IMR-90 (cell line): ENCODE measurements around the gene APP. TPM values are rescaled to one million over a fixed set of nuclear protein-coding genes. Genes with fewer than 3 reads are reported as not detected.
A peak's percentile ranks its signal among the peaks of the same experiment; 100 is the strongest.

ENCODE experiments used
- ATAC-seq: fragments of 200-7000 bp; cut with Tn5 transposase; 2 replicates; pipeline ENCODE4 v1.9.1; 2020; ENCODE audit warnings: low read depth, mild to moderate bottlenecking, moderate library complexity
- BruUV-seq: library from RNA; stranded (reverse); fragments of 400-500 nt; replicated peaks from 2 replicates; lab custom pipeline; 2021; lab: Mats Ljungman, UMichigan
- CTCF ChIA-PET: fragments of 300-600 bp; formaldehyde crosslinking; extraction: SDS; loops from one replicate; lab custom pipeline; 2021; ENCODE audit warnings: antibody characterized with exemption; lab: Yijun Ruan, JAX
- POLR2A ChIA-PET: fragments of 300-600 bp; sonication (Branson Sonifier 250); formaldehyde crosslinking; loops from one replicate; lab custom pipeline; 2022; ENCODE audit warnings: antibody characterized with exemption; ENCODE audit not compliant: unreplicated experiment; lab: Charles Lee
- DNase-seq: peaks from one replicate; pipeline ENCODE4 v3.0.0; 2013
- H2AFZ ChIP-seq: replicated peaks from 2 replicates; pipeline ENCODE3; 2013; ENCODE audit warnings: low read length, mild to moderate bottlenecking; ENCODE audit not compliant: poor library complexity
- H2AK5ac ChIP-seq: 2 replicates; pipeline ENCODE4 v1.6.1; 2013; ENCODE audit warnings: low read depth, low read length, inconsistent platforms
- H2AK9ac ChIP-seq: replicated peaks from 2 replicates; pipeline ENCODE3; 2013; ENCODE audit warnings: mild to moderate bottlenecking, low read depth, low read length, moderate library complexity; ENCODE audit not compliant: poor library complexity
- H2BK120ac ChIP-seq: 2 replicates; pipeline ENCODE4 v1.6.1; 2013; ENCODE audit warnings: low read depth, low read length, inconsistent platforms
- H2BK15ac ChIP-seq: 3 replicates; pipeline ENCODE4 v1.6.1; 2013; ENCODE audit warnings: low read depth, low read length, inconsistent platforms
- H2BK20ac ChIP-seq: 2 replicates; pipeline ENCODE4 v1.6.1; 2013; ENCODE audit warnings: low read depth, mild to moderate bottlenecking, inconsistent platforms, low read length, moderate library complexity
- H2BK5ac ChIP-seq: 2 replicates; pipeline ENCODE4 v1.6.1; 2013; ENCODE audit warnings: mild to moderate bottlenecking, low read depth, low read length, inconsistent platforms; ENCODE audit not compliant: poor library complexity, severe bottlenecking
- H3K14ac ChIP-seq: replicated peaks from 2 replicates; pipeline ENCODE4 v1.6.1; 2013; ENCODE audit warnings: low read depth, low read length, inconsistent platforms
- H3K18ac ChIP-seq: 2 replicates; pipeline ENCODE4 v1.6.1; 2013; ENCODE audit warnings: low read depth, low read length, control low read depth
- H3K23ac ChIP-seq: 2 replicates; pipeline ENCODE4 v1.6.1; 2013; ENCODE audit warnings: low read depth, low read length, inconsistent platforms
- H3K27ac ChIP-seq: 2 replicates; pipeline ENCODE4 v1.5.1; 2013; ENCODE audit warnings: mild to moderate bottlenecking, control low read depth, low read length; ENCODE audit not compliant: insufficient read depth
- H3K27me3 ChIP-seq: 2 replicates; pipeline ENCODE4 v1.6.1; 2013; ENCODE audit warnings: low read length; ENCODE audit not compliant: control insufficient read depth, insufficient read depth
- H3K36me3 ChIP-seq: 2 replicates; pipeline ENCODE4 v1.6.1; 2013; ENCODE audit warnings: low read length, mixed read lengths; ENCODE audit not compliant: control insufficient read depth, insufficient read depth
- H3K4ac ChIP-seq: 2 replicates; pipeline ENCODE4 v1.6.1; 2013; ENCODE audit warnings: low read depth, low read length, inconsistent platforms
- H3K4me1 ChIP-seq: 2 replicates; pipeline ENCODE4 v1.6.1; 2013; ENCODE audit warnings: low read length, mixed read lengths; ENCODE audit not compliant: control insufficient read depth, insufficient read depth
- H3K4me2 ChIP-seq: 2 replicates; pipeline ENCODE4 v1.6.1; 2013; ENCODE audit warnings: low read depth, mild to moderate bottlenecking, control low read depth, low read length, moderate library complexity
- H3K4me3 ChIP-seq: 2 replicates; pipeline ENCODE4 v1.5.1; 2013; ENCODE audit warnings: low read depth, mild to moderate bottlenecking, control low read depth, low read length, moderate library complexity; ENCODE audit not compliant: insufficient read depth
- H3K56ac ChIP-seq: 2 replicates; pipeline ENCODE4 v1.6.1; 2013; ENCODE audit warnings: low read length, inconsistent platforms; ENCODE audit not compliant: insufficient read depth; ENCODE audit errors: extremely low read depth
- H3K79me1 ChIP-seq, 2 experiments: 2 replicates each; pipeline ENCODE4 v1.6.1; 2013; ENCODE audit warnings: low read length in 2 of 2, inconsistent platforms in 1 of 2, low read depth in 1 of 2
- H3K9ac ChIP-seq: 2 replicates; pipeline ENCODE4 v1.6.1; 2013; ENCODE audit warnings: low read depth, low read length, control low read depth
- H3K9me1 ChIP-seq: 2 replicates; pipeline ENCODE4 v1.6.1; 2013; ENCODE audit warnings: low read length, inconsistent platforms; ENCODE audit not compliant: insufficient read depth
- H3K9me3 ChIP-seq: 2 replicates; pipeline ENCODE4 v1.6.1; 2013; ENCODE audit warnings: low read length; ENCODE audit not compliant: control insufficient read depth, insufficient read depth
- H4K20me1 ChIP-seq: 2 replicates; pipeline ENCODE4 v1.6.1; 2013; ENCODE audit warnings: low read length, inconsistent platforms; ENCODE audit not compliant: insufficient read depth
- H4K5ac ChIP-seq: 2 replicates; pipeline ENCODE4 v1.6.1; 2013; ENCODE audit warnings: mild to moderate bottlenecking, low read depth, low read length, control low read depth
- H4K8ac ChIP-seq, 2 experiments: 2 replicates each; pipeline ENCODE4 v1.6.1; 2013; ENCODE audit warnings: low read depth in 2 of 2, low read length in 2 of 2, control low read depth in 1 of 2, inconsistent platforms in 1 of 2
- H4K91ac ChIP-seq: 2 replicates; pipeline ENCODE4 v1.6.1; 2013; ENCODE audit warnings: low read depth, low read length, inconsistent platforms; ENCODE audit not compliant: insufficient read depth
- BHLHE40 ChIP-seq: fragments of 150-350 bp; IDR thresholded peaks from 2 replicates; pipeline ENCODE4 v1.6.1; 2016; ENCODE audit warnings: mild to moderate bottlenecking, low read depth, low read length
- CEBPB ChIP-seq: IDR thresholded peaks from 2 replicates; pipeline ENCODE4 v1.6.1; 2012; ENCODE audit warnings: low read depth, low read length, improper control_type of control experiment
- CHD1 ChIP-seq: IDR thresholded peaks from 2 replicates; pipeline ENCODE4 v1.6.1; 2012; ENCODE audit warnings: low read depth, low read length, improper control_type of control experiment
- FOS ChIP-seq: fragments of 150-350 bp; IDR thresholded peaks from 2 replicates; pipeline ENCODE4 v1.6.1; 2016; ENCODE audit warnings: low read depth, low read length
- MAFK ChIP-seq: IDR thresholded peaks from 2 replicates; pipeline ENCODE4 v1.6.1; 2012; ENCODE audit warnings: low read depth, low read length, improper control_type of control experiment
- MAZ ChIP-seq: IDR thresholded peaks from 2 replicates; pipeline ENCODE4 v1.6.1; 2012; ENCODE audit warnings: low read depth, mild to moderate bottlenecking, low read length, improper control_type of control experiment, moderate library complexity, borderline replicate concordance
- MXI1 ChIP-seq: IDR thresholded peaks from 2 replicates; pipeline ENCODE4 v1.6.1; 2012; ENCODE audit warnings: low read depth, mild to moderate bottlenecking, low read length, moderate library complexity, borderline replicate concordance
- NFE2L2 ChIP-seq: fragments of 150-350 bp; IDR thresholded peaks from 2 replicates; pipeline ENCODE4 v1.6.1; 2016; ENCODE audit warnings: low read depth, mild to moderate bottlenecking, low read length
- POLR2A ChIP-seq: IDR thresholded peaks from 2 replicates; pipeline ENCODE4 v1.6.1; 2012; ENCODE audit warnings: mild to moderate bottlenecking, low read depth, low read length
- RAD21 ChIP-seq: IDR thresholded peaks from 2 replicates; pipeline ENCODE4 v1.6.1; 2012; ENCODE audit warnings: low read length, improper control_type of control experiment
- RCOR1 ChIP-seq: IDR thresholded peaks from 2 replicates; pipeline ENCODE4 v1.6.1; 2012; ENCODE audit warnings: mild to moderate bottlenecking, low read length, improper control_type of control experiment; ENCODE audit not compliant: insufficient replicate concordance
- RFX5 ChIP-seq: IDR thresholded peaks from 2 replicates; pipeline ENCODE4 v1.8.0; 2012; ENCODE audit warnings: low read depth, mild to moderate bottlenecking, low read length, moderate library complexity
- SMC3 ChIP-seq: fragments of 150-350 bp; IDR thresholded peaks from 2 replicates; pipeline ENCODE4 v1.6.1; 2016; ENCODE audit warnings: low read depth, mild to moderate bottlenecking, antibody characterized with exemption, low read length, moderate library complexity
- WGBS, 2 experiments: methylation state at CpG; one replicate each; pipeline versions ENCODE4 v1.1.5 to v1.1.7; 2013; ENCODE audit warnings: missing lambda C conversion rate in 2 of 2; ENCODE audit not compliant: insufficient read length in 1 of 2; ENCODE audit errors: extremely low coverage in 2 of 2; 5-methylcytosine and 5-hydroxymethylcytosine counted together
- dilution Hi-C: fragments of 300-500 bp; cut with HindIII; formaldehyde crosslinking; loops from one replicate; pipeline ENCODE4 v1.14.3; 2018; ENCODE audit warnings: low sequenced_read_pairs; ENCODE audit not compliant: unreplicated experiment
- in situ Hi-C: fragments of 300-500 bp; cut with MboI; formaldehyde crosslinking; loops from 3 replicates; pipeline ENCODE4 v1.14.3; 2019; ENCODE audit warnings: low sequenced_read_pairs, inconsistent platforms, mixed read lengths
- intact Hi-C: fragments of 100-400 bp; cut with micrococcal nuclease; formaldehyde crosslinking; loops from 2 replicates; pipeline ENCODE4 v1.10.0; 2022
- polyA plus RNA-seq, 3 experiments: library from polyadenylated mRNA; depleted of rRNA; stranded (reverse); fragments of >200 nt; gene quantifications; 2 replicates each; pipeline ENCODE4 v1.2.3, GENCODE V29; 2012; ENCODE audit warnings: low replicate concordance in 1 of 3
- total RNA-seq: library from RNA; depleted of rRNA; stranded (reverse); fragments of >200 nt; gene quantifications from 2 replicates; pipeline ENCODE4 v1.2.3, GENCODE V29; 2012
- TF ChIP-seq, protein P1 (sequence below): fragments of 150-350 bp; IDR thresholded peaks from 2 replicates; pipeline ENCODE4 v1.6.1; 2017; ENCODE audit warnings: mild to moderate bottlenecking, antibody characterized with exemption, low read length, low read depth
- TF ChIP-seq, protein P2 (sequence below): fragments of 150-350 bp; IDR thresholded peaks from 2 replicates; pipeline ENCODE4 v1.6.1; 2016; ENCODE audit warnings: low read depth, mild to moderate bottlenecking, low read length, moderate library complexity, borderline replicate concordance
- TF ChIP-seq, protein P3 (sequence below): conservative IDR thresholded peaks from 2 replicates; pipeline ENCODE4 v1.5.1; 2012; ENCODE audit warnings: mild to moderate bottlenecking, low read depth, low read length, improper control_type of control experiment

The APP gene
- total and polyA plus RNA-seq, 2 of the 4 experiments (the other 2 are of a cell fraction): 191 to 530 TPM

DNA sequence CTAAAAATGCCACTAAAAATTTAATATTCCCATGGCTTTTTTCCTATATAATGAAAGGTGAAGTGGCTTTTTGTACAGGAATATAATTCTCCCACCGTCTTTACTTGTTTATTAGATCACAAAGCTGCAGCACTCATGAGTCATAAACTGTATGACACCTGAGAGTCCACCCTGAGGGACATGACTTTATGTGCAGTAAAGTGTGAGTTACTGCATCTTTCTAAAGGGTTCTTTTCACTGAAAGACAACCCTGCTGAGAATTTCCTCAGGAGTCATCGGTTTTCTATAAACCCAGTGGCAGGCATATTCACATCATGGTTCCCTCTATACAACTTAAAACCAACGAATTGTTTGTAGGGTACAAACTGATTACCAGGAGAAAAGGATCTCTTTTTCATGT, 77.4 kb downstream of the APP start:
- H3K14ac ChIP-seq: no peak overlapping the region
- peaks cover 1% of the 10 kb centered on the region; the same call in 1 of the 2 replicates for H3K4me1 ChIP-seq
- TF ChIP-seq MAFK (no peak), RFX5 (no peak), NFE2L2 (no peak), POLR2A (no peak), CEBPB (no peak), FOS (no peak), MXI1 (no peak), RAD21 (no peak), SMC3 (no peak), MAZ (no peak), CHD1 (no peak), RCOR1 (no peak), BHLHE40 (no peak)
- TF ChIP-seq, protein P1, sequence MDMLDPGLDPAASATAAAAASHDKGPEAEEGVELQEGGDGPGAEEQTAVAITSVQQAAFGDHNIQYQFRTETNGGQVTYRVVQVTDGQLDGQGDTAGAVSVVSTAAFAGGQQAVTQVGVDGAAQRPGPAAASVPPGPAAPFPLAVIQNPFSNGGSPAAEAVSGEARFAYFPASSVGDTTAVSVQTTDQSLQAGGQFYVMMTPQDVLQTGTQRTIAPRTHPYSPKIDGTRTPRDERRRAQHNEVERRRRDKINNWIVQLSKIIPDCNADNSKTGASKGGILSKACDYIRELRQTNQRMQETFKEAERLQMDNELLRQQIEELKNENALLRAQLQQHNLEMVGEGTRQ: no peak
- TF ChIP-seq, protein P2, sequence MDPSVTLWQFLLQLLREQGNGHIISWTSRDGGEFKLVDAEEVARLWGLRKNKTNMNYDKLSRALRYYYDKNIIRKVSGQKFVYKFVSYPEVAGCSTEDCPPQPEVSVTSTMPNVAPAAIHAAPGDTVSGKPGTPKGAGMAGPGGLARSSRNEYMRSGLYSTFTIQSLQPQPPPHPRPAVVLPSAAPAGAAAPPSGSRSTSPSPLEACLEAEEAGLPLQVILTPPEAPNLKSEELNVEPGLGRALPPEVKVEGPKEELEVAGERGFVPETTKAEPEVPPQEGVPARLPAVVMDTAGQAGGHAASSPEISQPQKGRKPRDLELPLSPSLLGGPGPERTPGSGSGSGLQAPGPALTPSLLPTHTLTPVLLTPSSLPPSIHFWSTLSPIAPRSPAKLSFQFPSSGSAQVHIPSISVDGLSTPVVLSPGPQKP: no peak
- TF ChIP-seq, protein P3, sequence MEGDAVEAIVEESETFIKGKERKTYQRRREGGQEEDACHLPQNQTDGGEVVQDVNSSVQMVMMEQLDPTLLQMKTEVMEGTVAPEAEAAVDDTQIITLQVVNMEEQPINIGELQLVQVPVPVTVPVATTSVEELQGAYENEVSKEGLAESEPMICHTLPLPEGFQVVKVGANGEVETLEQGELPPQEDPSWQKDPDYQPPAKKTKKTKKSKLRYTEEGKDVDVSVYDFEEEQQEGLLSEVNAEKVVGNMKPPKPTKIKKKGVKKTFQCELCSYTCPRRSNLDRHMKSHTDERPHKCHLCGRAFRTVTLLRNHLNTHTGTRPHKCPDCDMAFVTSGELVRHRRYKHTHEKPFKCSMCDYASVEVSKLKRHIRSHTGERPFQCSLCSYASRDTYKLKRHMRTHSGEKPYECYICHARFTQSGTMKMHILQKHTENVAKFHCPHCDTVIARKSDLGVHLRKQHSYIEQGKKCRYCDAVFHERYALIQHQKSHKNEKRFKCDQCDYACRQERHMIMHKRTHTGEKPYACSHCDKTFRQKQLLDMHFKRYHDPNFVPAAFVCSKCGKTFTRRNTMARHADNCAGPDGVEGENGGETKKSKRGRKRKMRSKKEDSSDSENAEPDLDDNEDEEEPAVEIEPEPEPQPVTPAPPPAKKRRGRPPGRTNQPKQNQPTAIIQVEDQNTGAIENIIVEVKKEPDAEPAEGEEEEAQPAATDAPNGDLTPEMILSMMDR: no peak
- no peaks in the 10 kb centered on the region for H3K9me3 ChIP-seq
- no peak overlapping the region for H2AK9ac ChIP-seq
- H3K27ac ChIP-seq: no peak overlapping the region
- H4K91ac ChIP-seq: no peak overlapping the region
- peak; percentile 78 for ATAC-seq
- no CpG with 5 or more reads among the region's 3 CpGs for WGBS, 2 experiments
- no peak overlapping the region for H3K56ac ChIP-seq
- peaks cover 8% of the 10 kb centered on the region; the same call in 1 of the 2 replicates for H4K20me1 ChIP-seq
- no peak overlapping the region for H3K18ac ChIP-seq
- in situ Hi-C loops (no loop called here), dilution Hi-C loops (no loop called here), intact Hi-C loops (no loop called here)
- no peak overlapping the region for H3K4me2 ChIP-seq
- H3K9me1 ChIP-seq: peaks cover 13% of the 10 kb centered on the region; the same call in 1 of the 2 replicates
- no TSS peak for BruUV-seq
- no peak overlapping the region for H2AK5ac ChIP-seq
- H2BK5ac ChIP-seq: no peak overlapping the region
- H3K36me3 ChIP-seq: peaks cover 5% of the 10 kb centered on the region
- no peak overlapping the region for H4K8ac ChIP-seq
- H3K9ac ChIP-seq: no peak overlapping the region
- peak; percentile 65 for DNase-seq
- H3K4me3 ChIP-seq: no peak overlapping the region
- H2AFZ ChIP-seq: no peak overlapping the region
- no peak overlapping the region for H3K23ac ChIP-seq
- ChIA-PET CTCF (no interaction called here), POLR2A (no interaction called here)
- no peak overlapping the region for H2BK20ac ChIP-seq
- H2BK120ac ChIP-seq: no peak overlapping the region
- no peak overlapping the region for H3K4ac ChIP-seq
- H3K79me1 ChIP-seq: peaks cover 27 to 62% of the 10 kb centered on the region in 2 experiments
- no peak overlapping the region for H2BK15ac ChIP-seq
- no peaks in the 10 kb centered on the region for H3K27me3 ChIP-seq
- no peak overlapping the region for H4K5ac ChIP-seq
